Esophagus muscularis mucosa (tissue), 4 donors: ENCODE measurements around the gene FREM1. TPM values are rescaled to one million over a fixed set of nuclear protein-coding genes. Genes with fewer than 3 reads are reported as not detected.

Experiments
- DNase-seq: peaks from one replicate; pipeline ENCODE4 v3.0.0-alpha.2; 2017; ENCODE audit errors: extremely low spot score
- H3K27ac ChIP-seq, 4 donors: fragments of 200-600 bp; sonication (generic); replicated peaks in 1 of 4; 1 replicate in 3 of 4; 2 replicates in 1 of 4; pipeline ENCODE4 v1.5.1; 2016 to 2019; ENCODE audit warnings: mild to moderate bottlenecking in 1 of 4
- H3K27me3 ChIP-seq, 4 donors: fragments of 200-600 bp; sonication (generic); one replicate each; pipeline versions ENCODE4 v1.5.1 to v1.6.0; 2016 to 2019
- H3K36me3 ChIP-seq, 4 donors: fragments of 200-600 bp; sonication (generic); one replicate each; pipeline ENCODE4 v1.5.1; 2016 to 2019
- H3K4me1 ChIP-seq, 4 donors: fragments of 200-600 bp; sonication (generic); one replicate each; pipeline ENCODE4 v1.5.1; 2016 to 2019
- H3K4me3 ChIP-seq, 4 donors: fragments of 200-600 bp; sonication (generic); 1 replicate in 2 of 4; 2 replicates in 2 of 4; pipeline ENCODE4 v1.5.1; 2016 to 2019; ENCODE audit warnings: mild to moderate bottlenecking in 4 of 4, moderate library complexity in 1 of 4
- H3K9me3 ChIP-seq, 4 donors: fragments of 200-600 bp; sonication (generic); 1 replicate in 3 of 4; 2 replicates in 1 of 4; pipeline ENCODE4 v1.5.1; 2016 to 2019
- CTCF ChIP-seq, 3 experiments: fragments of 200-600 bp in 2 of 3; fragments of 450-650 bp in 1 of 3; sonication (generic) in 2 of 3; IDR thresholded peaks; one replicate each; pipeline ENCODE4 v1.5.1; 2017 to 2019; ENCODE audit warnings: antibody characterized with exemption in 3 of 3, mild to moderate bottlenecking in 2 of 3, moderate library complexity in 1 of 3
- EP300 ChIP-seq: sonication (generic); formaldehyde crosslinking; IDR thresholded peaks from one replicate; pipeline ENCODE4 v1.6.1; 2017; ENCODE audit warnings: antibody characterized with exemption
- POLR2A ChIP-seq: fragments of 450-650 bp; IDR thresholded peaks from one replicate; pipeline ENCODE4 v1.6.1; 2017; ENCODE audit warnings: antibody characterized with exemption, moderate library complexity, mild to moderate bottlenecking, low read depth
- POLR2AphosphoS5 ChIP-seq, 2 donors: sonication (generic); formaldehyde crosslinking; IDR thresholded peaks; one replicate each; pipeline ENCODE4 v1.6.1; 2017; ENCODE audit warnings: antibody characterized with exemption in 2 of 2
- WGBS: methylation state at CpG from one replicate; pipeline ENCODE4 v1.1.5; 2018; 5-methylcytosine and 5-hydroxymethylcytosine counted together
- intact Hi-C: fragments of 100-400 bp; cut with DNase I; formaldehyde crosslinking; loops from one replicate; pipeline ENCODE4 v1.15.1; 2023
- total RNA-seq, 4 donors: library from RNA; depleted of rRNA; stranded (reverse); fragments of >200 nt; gene quantifications; one replicate each; pipeline versions ENCODE4 v1.1.0 to v1.2.1, GENCODE V29; 2016

FREM1 gene
- total RNA-seq, 4 donors from 2014 or later: 0.58 to 3.5 (median 1.9) TPM

DNA sequence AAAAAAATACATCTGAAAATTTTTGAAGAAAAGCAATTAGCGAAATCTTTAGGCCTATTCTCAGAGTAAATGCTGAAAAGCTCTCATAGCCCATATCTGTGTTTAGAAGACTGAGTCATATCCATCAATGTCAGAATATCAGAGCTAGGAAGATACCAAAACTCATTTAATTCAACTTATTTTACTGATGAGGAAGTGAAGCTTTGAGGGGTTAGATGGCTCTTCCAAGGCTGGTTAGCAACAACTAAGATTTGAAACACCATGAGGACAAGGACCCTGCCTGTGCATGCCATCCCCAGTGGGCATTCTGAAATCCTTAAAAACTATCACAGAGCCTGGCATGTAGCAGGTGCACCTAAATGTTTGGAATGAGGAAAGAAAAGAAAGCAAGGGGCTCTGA is 2.5 kb downstream of the FREM1 start:
- intact Hi-C loops: no loop called here
- H3K27ac ChIP-seq: no peak overlapping the region
- WGBS: 95% methylated on average over 1 of the region's 1 CpG
- no peak overlapping the region for H3K4me3 ChIP-seq
- no peak for DNase-seq
- TF ChIP-seq CTCF (IDR thresholded peaks at IDR 0.05) (no peak), POLR2A (no peak), POLR2AphosphoS5 (IDR thresholded peaks at IDR 0.05) (no peak), EP300 (no peak)
- H3K4me1 ChIP-seq: peaks cover 3 to 42% (median 21%) of the 10 kb centered on the region in 4 donors
- H3K27me3 ChIP-seq: no peaks in the 10 kb centered on the region
- no peaks in the 10 kb centered on the region for H3K36me3 ChIP-seq
- no peaks in the 10 kb centered on the region for H3K9me3 ChIP-seq

GRCh38 chr9:14907360-14907685 is 2.9 kb downstream of the FREM1 start:
- Histone ChIP-seq H3K4me3 (no peak overlapping the region), H3K9me3 (no peaks in the 10 kb centered on the region), H3K36me3 (no peaks in the 10 kb centered on the region), H3K4me1 (peaks cover 3 to 42% (median 21%) of the 10 kb centered on the region in 4 donors), H3K27me3 (no peaks in the 10 kb centered on the region), H3K27ac (no peak overlapping the region)
- 86% methylated on average over 5 of the region's 5 CpGs for WGBS
- DNase-seq: no peak
- TF ChIP-seq POLR2A (no peak), POLR2AphosphoS5 (IDR thresholded peaks at IDR 0.05) (no peak), CTCF (IDR thresholded peaks at IDR 0.05) (no peak), EP300 (no peak)
- intact Hi-C loops: no loop called here

DNA sequence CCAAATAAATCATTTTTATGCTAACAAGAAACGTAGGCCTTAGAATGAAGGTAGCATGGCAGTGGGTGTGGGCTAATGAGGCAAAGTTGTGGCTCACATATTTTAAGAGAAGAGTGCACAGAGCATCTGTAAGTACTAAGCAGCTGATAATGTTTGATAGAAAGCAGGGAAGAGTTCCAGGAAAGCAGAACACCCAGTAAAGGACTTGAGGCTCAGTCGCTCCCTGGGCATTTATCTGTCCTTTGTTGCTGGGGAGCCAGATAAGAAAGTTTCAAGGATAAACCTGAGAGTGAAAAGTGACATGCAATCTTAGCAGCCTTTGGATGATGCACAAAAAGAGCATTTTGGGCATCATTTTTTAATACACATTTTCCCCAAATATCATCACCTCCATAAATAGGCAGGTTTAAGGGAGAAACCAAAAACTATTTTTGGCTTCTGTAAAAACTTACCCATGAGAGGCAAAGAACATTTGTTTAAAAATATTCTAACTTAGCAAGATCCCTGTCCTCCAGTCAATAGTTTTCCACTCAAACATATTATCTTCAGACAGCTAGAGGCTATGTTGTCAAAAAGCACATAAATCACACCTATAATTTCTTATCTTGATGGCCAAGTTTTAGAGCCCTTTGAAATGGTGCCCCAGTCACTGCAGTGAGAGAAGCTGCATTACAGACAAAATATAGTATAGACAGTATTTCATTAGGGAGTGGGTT is 3.4 kb downstream of the FREM1 start:
- Histone ChIP-seq H3K27ac (no peak overlapping the region), H3K4me1 (peaks cover 3 to 42% (median 21%) of the 10 kb centered on the region in 4 donors), H3K4me3 (no peak overlapping the region), H3K27me3 (no peaks in the 10 kb centered on the region), H3K36me3 (no peaks in the 10 kb centered on the region), H3K9me3 (no peaks in the 10 kb centered on the region)
- TF ChIP-seq POLR2A (no peak), POLR2AphosphoS5 (IDR thresholded peaks at IDR 0.05) (no peak), EP300 (no peak), CTCF (IDR thresholded peaks at IDR 0.05) (no peak)
- no peak for DNase-seq
- intact Hi-C loops: no loop called here
- 71% methylated on average over 2 of the region's 2 CpGs for WGBS

GRCh38 chr9:14906000-14906399 is 4.2 kb downstream of the FREM1 start:
- Histone ChIP-seq H3K4me3 (no peak overlapping the region), H3K4me1 (peaks cover 3 to 42% (median 21%) of the 10 kb centered on the region in 4 donors), H3K9me3 (no peaks in the 10 kb centered on the region), H3K36me3 (no peaks in the 10 kb centered on the region), H3K27ac (no peak overlapping the region), H3K27me3 (no peaks in the 10 kb centered on the region)
- TF ChIP-seq POLR2A: no peak
- TF ChIP-seq POLR2AphosphoS5 (IDR thresholded peaks at IDR 0.05): no peak
- TF ChIP-seq CTCF (IDR thresholded peaks at IDR 0.05): no peak
- TF ChIP-seq EP300: no peak
- DNase-seq: no peak
- intact Hi-C loops: no loop called here
- 63% methylated on average over 5 of the region's 5 CpGs for WGBS

- DNase-seq: no peak
- H3K9me3 ChIP-seq: no peaks in the 10 kb centered on the region
- H3K27ac ChIP-seq: no peak overlapping the region
- peaks cover 0 to 18% (median 5%) of the 10 kb centered on the region in 4 donors for H3K4me1 ChIP-seq
- WGBS: 59% methylated on average over 1 of the region's 1 CpG
- H3K4me3 ChIP-seq: no peak overlapping the region
- H3K27me3 ChIP-seq: no peaks in the 10 kb centered on the region
- intact Hi-C loops: no loop called here
- TF ChIP-seq EP300: no peak
- TF ChIP-seq CTCF (IDR thresholded peaks at IDR 0.05): no peak
- TF ChIP-seq POLR2AphosphoS5 (IDR thresholded peaks at IDR 0.05): no peak
- TF ChIP-seq POLR2A: no peak
- H3K36me3 ChIP-seq: no peaks in the 10 kb centered on the region
Measured at GRCh38 chr9:14903040-14903439, 7.2 kb downstream of the FREM1 start.
